ENCODE results near the gene C1QL4. TPM values are rescaled to one million over a fixed set of nuclear protein-coding genes. Genes with fewer than 3 reads are reported as not detected.

C1QL4 gene
- total and polyA plus RNA-seq, 2 donors, result 0.05 to 0.21 TPM

DNA sequence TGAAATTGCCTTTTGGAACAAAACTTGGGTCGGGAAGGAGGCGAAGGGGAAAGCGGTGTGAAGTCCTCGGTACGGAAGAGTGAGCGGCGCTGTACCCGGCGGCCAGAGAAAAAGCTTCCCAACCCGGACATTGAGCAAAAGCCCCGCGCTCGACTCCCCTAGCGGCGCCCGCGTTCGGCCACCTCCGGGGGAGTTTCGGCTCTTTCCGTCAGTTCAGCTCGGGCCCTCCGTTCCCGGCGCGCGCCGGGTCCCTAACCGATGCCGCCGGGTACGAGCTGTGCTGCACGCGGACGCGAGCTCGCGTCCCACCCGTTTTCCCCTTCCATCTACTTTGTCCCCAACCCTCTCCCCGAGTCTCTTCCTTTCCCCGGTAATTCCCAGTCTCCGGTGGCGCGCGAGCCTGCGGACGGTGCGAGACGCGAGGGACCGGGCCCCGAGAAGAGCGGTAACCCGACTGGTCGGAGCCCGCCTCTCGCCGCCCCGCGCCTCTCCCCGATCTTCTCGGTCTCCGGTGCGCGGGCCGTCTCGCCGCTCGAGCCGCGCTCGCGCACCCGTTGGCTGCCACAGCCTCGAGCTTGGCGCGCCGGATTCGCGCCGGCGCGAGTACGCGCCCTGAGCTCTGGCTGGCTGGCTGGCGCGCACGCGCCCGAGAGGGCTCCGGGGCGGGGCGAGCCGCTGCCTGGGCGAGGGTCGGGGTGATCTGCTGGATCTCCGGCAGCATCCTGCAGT is 29.8 kb upstream of the C1QL4 start:
- peak overlapping the region; percentile 68 to 96 for H3K4me3 ChIP-seq (ENCODE audit: low read length in 2 of 2)
- peak; percentile 54 to 93 (median 82) for DNase-seq (ENCODE audit: low read depth in 6 of 9, low spot score in 9 of 9)
- no peaks in the 10 kb centered on the region for H3K27me3 ChIP-seq (ENCODE audit: control insufficient read depth in 2 of 2, insufficient read depth in 1 of 2, low read length in 1 of 2)
- peaks cover 4 to 19% of the 10 kb centered on the region in 2 donors for H3K4me1 ChIP-seq (ENCODE audit: control insufficient read depth in 2 of 2, insufficient read depth in 2 of 2, low read length in 2 of 2)
- peak overlapping the region; percentile 91 to 98 for H3K27ac ChIP-seq (ENCODE audit: low read depth in 1 of 2, low read length in 1 of 2)
- under 1% methylated on average over 97 of the region's 97 CpGs for WGBS
- H3K9me3 ChIP-seq (ENCODE audit: control insufficient read depth in 2 of 2, insufficient read depth in 1 of 2, low read length in 1 of 2), result no peaks in the 10 kb centered on the region
- no peaks in the 10 kb centered on the region for H3K36me3 ChIP-seq (ENCODE audit: control insufficient read depth in 2 of 2, insufficient read depth in 2 of 2, low read length in 1 of 2)

DNA sequence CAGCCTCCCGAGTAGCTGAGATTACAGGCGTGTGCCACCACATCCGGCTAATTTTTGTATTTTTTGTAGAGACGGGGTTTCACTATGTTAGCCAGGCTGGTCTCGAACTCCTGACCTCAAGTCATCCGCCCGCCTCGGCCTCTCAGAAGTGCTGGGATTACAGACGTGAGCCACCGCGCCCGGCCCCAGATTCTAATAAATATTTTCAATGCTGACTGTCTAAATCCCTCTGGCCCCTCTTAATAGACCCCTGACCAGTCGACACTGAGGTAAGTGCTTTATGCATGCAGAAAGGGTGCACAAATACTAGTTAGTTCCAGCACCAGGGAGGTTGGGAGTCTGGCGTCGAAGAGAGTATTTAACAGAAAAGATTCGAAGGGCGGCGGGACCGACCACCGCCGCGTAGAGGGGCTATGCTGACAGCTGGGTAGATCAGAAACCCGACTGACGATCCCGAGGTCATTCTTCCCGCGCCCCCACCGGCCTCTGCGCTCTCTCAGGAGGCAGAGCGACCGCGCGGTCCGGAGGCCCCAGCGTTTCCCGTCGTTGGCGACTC is 29.2 kb upstream of the C1QL4 start:
- WGBS, result 23% methylated on average over 38 of the region's 38 CpGs
- H3K4me1 ChIP-seq (ENCODE audit: control insufficient read depth in 2 of 2, insufficient read depth in 2 of 2, low read length in 2 of 2), result peaks cover 4 to 19% of the 10 kb centered on the region in 2 donors
- no peak for DNase-seq (ENCODE audit: low read depth in 6 of 9, low spot score in 9 of 9)
- no peaks in the 10 kb centered on the region for H3K27me3 ChIP-seq (ENCODE audit: control insufficient read depth in 2 of 2, insufficient read depth in 1 of 2, low read length in 1 of 2)
- no peaks in the 10 kb centered on the region for H3K9me3 ChIP-seq (ENCODE audit: control insufficient read depth in 2 of 2, insufficient read depth in 1 of 2, low read length in 1 of 2)
- peak overlapping the region; percentile 91 to 98 for H3K27ac ChIP-seq (ENCODE audit: low read depth in 1 of 2, low read length in 1 of 2)
- H3K36me3 ChIP-seq (ENCODE audit: control insufficient read depth in 2 of 2, insufficient read depth in 2 of 2, low read length in 1 of 2), result no peaks in the 10 kb centered on the region
- H3K4me3 ChIP-seq (ENCODE audit: low read length in 2 of 2), result peak overlapping the region; percentile 68 to 96

DNA sequence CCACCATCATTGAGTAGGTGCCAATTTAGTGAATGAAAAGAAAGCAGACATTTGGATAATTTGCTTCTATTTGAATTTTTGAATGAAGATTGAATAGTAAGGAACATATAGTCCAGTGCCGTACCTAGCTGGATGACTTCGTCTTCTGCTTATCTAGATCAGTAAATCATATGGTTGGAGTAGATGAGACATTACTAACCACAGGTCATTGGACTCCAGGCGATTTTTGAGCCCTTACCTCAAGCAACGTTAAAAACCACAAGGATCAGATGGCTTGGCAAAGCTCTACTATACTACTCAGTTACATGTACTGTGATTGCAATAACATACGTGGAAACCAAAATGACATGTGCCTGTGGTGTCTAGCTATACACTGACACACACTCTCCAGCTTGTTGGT is 28.6 kb upstream of the C1QL4 start:
- Histone ChIP-seq H3K4me1 (ENCODE audit: control insufficient read depth in 2 of 2, insufficient read depth in 2 of 2, low read length in 2 of 2) (peaks cover 4 to 19% of the 10 kb centered on the region in 2 donors), H3K9me3 (ENCODE audit: control insufficient read depth in 2 of 2, insufficient read depth in 1 of 2, low read length in 1 of 2) (no peaks in the 10 kb centered on the region), H3K27ac (ENCODE audit: low read depth in 1 of 2, low read length in 1 of 2) (no peak overlapping the region), H3K27me3 (ENCODE audit: control insufficient read depth in 2 of 2, insufficient read depth in 1 of 2, low read length in 1 of 2) (no peaks in the 10 kb centered on the region), H3K36me3 (ENCODE audit: control insufficient read depth in 2 of 2, insufficient read depth in 2 of 2, low read length in 1 of 2) (no peaks in the 10 kb centered on the region), H3K4me3 (ENCODE audit: low read length in 2 of 2) (no peak overlapping the region)
- no peak for DNase-seq (ENCODE audit: low read depth in 6 of 9, low spot score in 9 of 9)
- 70% methylated on average over 5 of the region's 5 CpGs for WGBS

DNA sequence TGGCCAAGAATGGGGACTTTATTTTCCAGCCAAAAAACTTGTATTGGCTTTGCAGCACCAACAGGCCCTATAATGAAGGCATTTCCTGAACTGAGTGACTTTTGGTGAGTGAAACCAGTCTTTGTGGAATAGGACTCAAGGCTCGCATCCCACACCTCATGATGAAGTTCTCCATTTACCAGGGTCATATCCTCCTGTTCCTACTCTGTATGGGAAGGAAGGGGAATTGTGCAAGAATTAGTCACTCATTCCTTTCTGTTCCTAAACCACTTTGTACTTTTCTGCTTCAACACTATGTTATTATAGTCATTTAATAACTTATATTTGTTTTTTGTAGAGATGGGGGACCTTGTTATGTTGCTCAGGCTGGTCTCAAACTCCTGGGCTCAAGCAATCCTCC is 28.0 kb upstream of the C1QL4 start:
- no peaks in the 10 kb centered on the region for H3K27me3 ChIP-seq (ENCODE audit: control insufficient read depth in 2 of 2, insufficient read depth in 1 of 2, low read length in 1 of 2)
- H3K4me1 ChIP-seq (ENCODE audit: control insufficient read depth in 2 of 2, insufficient read depth in 2 of 2, low read length in 2 of 2), result peaks cover 4 to 19% of the 10 kb centered on the region in 2 donors
- no peak overlapping the region for H3K4me3 ChIP-seq (ENCODE audit: low read length in 2 of 2)
- no peaks in the 10 kb centered on the region for H3K36me3 ChIP-seq (ENCODE audit: control insufficient read depth in 2 of 2, insufficient read depth in 2 of 2, low read length in 1 of 2)
- no peak overlapping the region for H3K27ac ChIP-seq (ENCODE audit: low read depth in 1 of 2, low read length in 1 of 2)
- no peaks in the 10 kb centered on the region for H3K9me3 ChIP-seq (ENCODE audit: control insufficient read depth in 2 of 2, insufficient read depth in 1 of 2, low read length in 1 of 2)
- WGBS, result 96% methylated on average over 1 of the region's 1 CpG
- no peak for DNase-seq (ENCODE audit: low read depth in 6 of 9, low spot score in 9 of 9)

DNA sequence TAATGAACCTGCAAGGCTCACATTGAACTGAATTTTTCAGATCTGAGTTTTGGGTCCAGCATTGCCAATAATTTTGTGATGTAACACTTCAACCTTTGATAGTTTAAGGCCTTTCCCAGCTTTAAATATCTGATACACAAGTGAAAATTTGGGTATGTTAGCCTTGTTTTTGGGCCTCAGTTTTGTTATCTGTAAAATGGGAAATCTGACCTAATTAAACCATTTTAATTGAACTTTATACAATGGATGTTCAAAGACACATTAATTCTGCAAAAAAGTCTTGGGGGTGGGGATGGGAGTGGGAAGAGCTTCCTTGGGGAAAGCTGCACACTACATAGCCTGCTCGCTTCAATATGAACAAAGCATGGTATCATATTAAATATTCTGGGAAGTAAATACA is 25.1 kb upstream of the C1QL4 start:
- H3K27me3 ChIP-seq (ENCODE audit: control insufficient read depth in 2 of 2, insufficient read depth in 1 of 2, low read length in 1 of 2), result peaks cover under 1 to 2% of the 10 kb centered on the region in 2 donors
- no peak overlapping the region for H3K4me3 ChIP-seq (ENCODE audit: low read length in 2 of 2)
- no peak for DNase-seq (ENCODE audit: low read depth in 6 of 9, low spot score in 9 of 9)
- no peak overlapping the region for H3K27ac ChIP-seq (ENCODE audit: low read depth in 1 of 2, low read length in 1 of 2)
- 98% methylated on average over 1 of the region's 1 CpG for WGBS
- peaks cover 0 to 16% of the 10 kb centered on the region in 2 donors for H3K4me1 ChIP-seq (ENCODE audit: control insufficient read depth in 2 of 2, insufficient read depth in 2 of 2, low read length in 2 of 2)
- no peaks in the 10 kb centered on the region for H3K36me3 ChIP-seq (ENCODE audit: control insufficient read depth in 2 of 2, insufficient read depth in 2 of 2, low read length in 1 of 2)
- no peaks in the 10 kb centered on the region for H3K9me3 ChIP-seq (ENCODE audit: control insufficient read depth in 2 of 2, insufficient read depth in 1 of 2, low read length in 1 of 2)

DNA sequence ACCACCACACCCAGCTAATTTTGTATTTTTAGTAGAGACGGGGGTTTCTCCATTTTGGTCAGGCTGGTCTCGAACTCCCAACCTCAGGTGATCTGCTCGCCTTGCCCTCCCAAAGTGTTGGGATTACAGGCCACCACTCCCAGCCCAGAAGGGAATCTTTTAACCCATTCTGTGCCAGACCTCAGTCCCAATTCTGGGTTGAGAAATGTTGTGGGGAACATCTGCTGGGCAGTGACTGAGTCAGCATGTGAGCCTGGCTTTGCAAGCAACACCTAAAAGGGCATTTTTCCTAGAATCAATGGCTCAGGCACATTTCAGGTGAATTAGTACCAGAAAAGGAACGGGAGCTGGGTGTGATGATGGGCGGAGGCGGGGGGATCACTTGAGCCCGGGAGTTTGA is 22.7 kb upstream of the C1QL4 start:
- H3K4me3 ChIP-seq (ENCODE audit: low read length in 2 of 2), result no peak overlapping the region
- 96% methylated on average over 7 of the region's 7 CpGs for WGBS
- H3K9me3 ChIP-seq (ENCODE audit: control insufficient read depth in 2 of 2, insufficient read depth in 1 of 2, low read length in 1 of 2), result no peaks in the 10 kb centered on the region
- peaks cover 2 to 15% of the 10 kb centered on the region in 2 donors for H3K27me3 ChIP-seq (ENCODE audit: control insufficient read depth in 2 of 2, insufficient read depth in 1 of 2, low read length in 1 of 2)
- no peak overlapping the region for H3K27ac ChIP-seq (ENCODE audit: low read depth in 1 of 2, low read length in 1 of 2)
- DNase-seq (ENCODE audit: low read depth in 6 of 9, low spot score in 9 of 9), result no peak
- peaks cover 0 to 6% of the 10 kb centered on the region in 2 donors for H3K4me1 ChIP-seq (ENCODE audit: control insufficient read depth in 2 of 2, insufficient read depth in 2 of 2, low read length in 2 of 2)
- no peaks in the 10 kb centered on the region for H3K36me3 ChIP-seq (ENCODE audit: control insufficient read depth in 2 of 2, insufficient read depth in 2 of 2, low read length in 1 of 2)

DNA sequence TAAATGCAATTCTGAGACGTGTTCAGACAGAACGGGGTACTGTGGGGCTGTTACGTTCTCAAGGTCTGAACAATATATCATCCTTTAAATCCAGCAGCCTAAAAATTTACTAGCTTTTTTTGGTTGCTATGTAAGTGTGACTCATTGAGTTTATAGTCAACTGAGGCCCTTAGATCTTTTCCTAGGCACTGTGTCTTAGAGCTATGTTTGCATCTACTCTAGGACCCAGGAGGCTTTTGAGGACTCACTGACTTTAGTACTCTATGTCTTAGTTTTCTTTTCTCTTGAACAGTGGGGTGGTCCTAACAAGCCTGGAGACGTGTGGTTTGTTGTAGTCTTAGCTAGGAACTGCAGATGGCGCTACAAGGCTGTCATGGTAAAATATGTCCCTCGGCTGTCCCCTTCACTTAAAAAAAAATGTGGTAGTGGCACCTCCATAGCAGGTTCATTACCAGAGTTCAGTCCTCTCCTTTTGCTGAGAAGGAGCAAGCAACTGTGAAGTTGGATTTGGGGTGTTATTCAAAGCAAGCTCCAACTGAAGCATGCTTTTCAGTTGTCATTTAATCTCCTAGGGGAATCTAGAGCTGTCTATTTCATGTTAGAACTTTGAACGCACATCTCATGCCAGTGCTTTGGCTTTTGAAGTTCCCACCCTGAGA is 21.6 kb upstream of the C1QL4 start:
- H3K27ac ChIP-seq (ENCODE audit: low read depth in 1 of 2, low read length in 1 of 2), result no peak overlapping the region
- peaks cover 0 to 6% of the 10 kb centered on the region in 2 donors for H3K4me1 ChIP-seq (ENCODE audit: control insufficient read depth in 2 of 2, insufficient read depth in 2 of 2, low read length in 2 of 2)
- no peaks in the 10 kb centered on the region for H3K36me3 ChIP-seq (ENCODE audit: control insufficient read depth in 2 of 2, insufficient read depth in 2 of 2, low read length in 1 of 2)
- WGBS, result 28% methylated on average over 7 of the region's 7 CpGs
- DNase-seq (ENCODE audit: low read depth in 6 of 9, low spot score in 9 of 9), result peak; percentile 40 to 90 (median 73)
- H3K27me3 ChIP-seq (ENCODE audit: control insufficient read depth in 2 of 2, insufficient read depth in 1 of 2, low read length in 1 of 2), result peaks cover 2 to 20% of the 10 kb centered on the region in 2 donors
- H3K4me3 ChIP-seq (ENCODE audit: low read length in 2 of 2), result no peak overlapping the region
- no peaks in the 10 kb centered on the region for H3K9me3 ChIP-seq (ENCODE audit: control insufficient read depth in 2 of 2, insufficient read depth in 1 of 2, low read length in 1 of 2)

DNA sequence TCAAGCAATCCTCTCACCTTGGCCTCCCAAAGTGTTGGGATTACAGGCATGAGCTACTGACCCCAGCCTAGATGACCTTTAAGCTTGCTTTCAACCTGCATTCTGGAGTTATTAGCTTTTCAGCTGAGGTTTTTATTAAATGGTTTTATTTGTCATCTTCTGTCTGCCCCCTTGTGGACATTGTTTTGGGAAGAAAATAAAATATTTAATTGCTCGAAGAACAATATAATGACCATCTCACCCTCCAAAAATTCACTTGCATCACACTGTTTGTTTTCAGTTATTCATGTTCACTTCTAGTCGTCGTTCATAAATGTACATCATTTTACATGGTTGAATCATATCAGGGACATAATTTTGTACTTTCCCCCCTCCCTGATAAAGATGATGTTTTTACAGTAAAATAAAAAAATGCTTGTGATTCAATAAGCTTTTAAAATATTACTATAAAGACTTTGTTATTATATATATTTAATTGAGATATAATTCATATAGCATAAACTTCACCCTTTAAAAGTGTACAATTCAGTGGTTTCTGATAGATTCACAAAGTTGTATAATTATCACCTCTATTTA is 20.2 kb upstream of the C1QL4 start:
- Histone ChIP-seq H3K9me3 (ENCODE audit: control insufficient read depth in 2 of 2, insufficient read depth in 1 of 2, low read length in 1 of 2) (no peaks in the 10 kb centered on the region), H3K36me3 (ENCODE audit: control insufficient read depth in 2 of 2, insufficient read depth in 2 of 2, low read length in 1 of 2) (no peaks in the 10 kb centered on the region), H3K27me3 (ENCODE audit: control insufficient read depth in 2 of 2, insufficient read depth in 1 of 2, low read length in 1 of 2) (peaks cover 2 to 32% of the 10 kb centered on the region in 2 donors), H3K4me3 (ENCODE audit: low read length in 2 of 2) (no peak overlapping the region), H3K4me1 (ENCODE audit: control insufficient read depth in 2 of 2, insufficient read depth in 2 of 2, low read length in 2 of 2) (peaks cover 0 to 6% of the 10 kb centered on the region in 2 donors), H3K27ac (ENCODE audit: low read depth in 1 of 2, low read length in 1 of 2) (no peak overlapping the region)
- DNase-seq (ENCODE audit: low read depth in 6 of 9, low spot score in 9 of 9), result peak in 1 of 9 donors; percentile 27
- WGBS, result 20% methylated on average over 3 of the region's 3 CpGs

DNA sequence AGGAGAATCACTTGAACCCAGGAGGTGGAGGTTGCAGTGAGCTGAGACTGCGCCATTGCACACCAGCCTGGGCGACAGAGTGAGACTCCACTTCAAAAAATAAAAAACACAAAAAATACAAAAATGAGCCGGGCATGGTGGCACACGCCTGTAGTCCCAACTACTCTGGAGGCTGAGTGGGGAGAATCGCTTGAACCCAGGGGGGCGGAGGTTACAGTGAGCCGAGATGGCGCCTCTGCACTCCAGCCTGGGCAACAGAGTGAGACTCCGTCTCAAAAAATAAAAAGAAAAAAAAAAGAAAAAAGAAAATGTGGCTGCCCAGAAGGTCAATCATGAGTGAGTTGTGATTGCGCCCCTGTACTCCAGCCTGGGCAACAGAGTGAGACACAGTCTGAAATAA is 18.9 kb upstream of the C1QL4 start:
- no peaks in the 10 kb centered on the region for H3K36me3 ChIP-seq (ENCODE audit: control insufficient read depth in 2 of 2, insufficient read depth in 2 of 2, low read length in 1 of 2)
- no peak overlapping the region for H3K4me3 ChIP-seq (ENCODE audit: low read length in 2 of 2)
- WGBS, result 97% methylated on average over 10 of the region's 10 CpGs
- H3K27me3 ChIP-seq (ENCODE audit: control insufficient read depth in 2 of 2, insufficient read depth in 1 of 2, low read length in 1 of 2), result peaks cover 5 to 43% of the 10 kb centered on the region in 2 donors
- H3K27ac ChIP-seq (ENCODE audit: low read depth in 1 of 2, low read length in 1 of 2), result no peak overlapping the region
- peaks cover 0 to 6% of the 10 kb centered on the region in 2 donors for H3K4me1 ChIP-seq (ENCODE audit: control insufficient read depth in 2 of 2, insufficient read depth in 2 of 2, low read length in 2 of 2)
- H3K9me3 ChIP-seq (ENCODE audit: control insufficient read depth in 2 of 2, insufficient read depth in 1 of 2, low read length in 1 of 2), result no peaks in the 10 kb centered on the region
- DNase-seq (ENCODE audit: low read depth in 6 of 9, low spot score in 9 of 9), result no peak

All from thymus (tissue), 11 donors.